Neural crest cell (in vitro differentiated cells): ENCODE results near the gene CLIP3. TPM values are rescaled to one million over a fixed set of nuclear protein-coding genes. Genes with fewer than 3 reads are reported as not detected.

Experiments used
- DNase-seq: peaks from one replicate; pipeline ENCODE4 v3.0.0; 2021; ENCODE audit warnings: low read depth, mixed read lengths, low spot score
- H3K27ac Mint-ChIP-seq: one replicate; pipeline ENCODE4 v1.8.0; 2021; ENCODE audit warnings: mild to moderate bottlenecking, mixed read lengths; ENCODE audit not compliant: unreplicated experiment
- H3K27me3 Mint-ChIP-seq: 2 replicates; pipeline ENCODE4 v1.8.0; 2021; ENCODE audit warnings: low read depth, mild to moderate bottlenecking, mixed read lengths
- H3K36me3 Mint-ChIP-seq: 2 replicates; pipeline ENCODE4 v1.8.0; 2021; ENCODE audit warnings: low read depth, mild to moderate bottlenecking, mixed read lengths
- H3K4me1 Mint-ChIP-seq: 2 replicates; pipeline ENCODE4 v1.8.0; 2021; ENCODE audit warnings: mixed read lengths
- H3K4me3 Mint-ChIP-seq: one replicate; pipeline ENCODE4 v1.8.0; 2021; ENCODE audit warnings: mild to moderate bottlenecking, mixed read lengths
- H3K9me3 Mint-ChIP-seq: 2 replicates; pipeline ENCODE4 v1.8.0; 2021; ENCODE audit warnings: mixed read lengths
- CTCF ChIP-seq: fragments of 200-600 bp; sonication (generic); conservative IDR thresholded peaks from 2 replicates; pipeline ENCODE4 v1.5.0; 2021; ENCODE audit warnings: antibody characterized with exemption, mild to moderate bottlenecking
- total RNA-seq: library from RNA; stranded (reverse); gene quantifications from 2 replicates; pipeline ENCODE4 v1.2.1, GENCODE V29; 2021

Gene CLIP3
- total RNA-seq, 1 donor from 2014 or later: 33.1 TPM

DNA sequence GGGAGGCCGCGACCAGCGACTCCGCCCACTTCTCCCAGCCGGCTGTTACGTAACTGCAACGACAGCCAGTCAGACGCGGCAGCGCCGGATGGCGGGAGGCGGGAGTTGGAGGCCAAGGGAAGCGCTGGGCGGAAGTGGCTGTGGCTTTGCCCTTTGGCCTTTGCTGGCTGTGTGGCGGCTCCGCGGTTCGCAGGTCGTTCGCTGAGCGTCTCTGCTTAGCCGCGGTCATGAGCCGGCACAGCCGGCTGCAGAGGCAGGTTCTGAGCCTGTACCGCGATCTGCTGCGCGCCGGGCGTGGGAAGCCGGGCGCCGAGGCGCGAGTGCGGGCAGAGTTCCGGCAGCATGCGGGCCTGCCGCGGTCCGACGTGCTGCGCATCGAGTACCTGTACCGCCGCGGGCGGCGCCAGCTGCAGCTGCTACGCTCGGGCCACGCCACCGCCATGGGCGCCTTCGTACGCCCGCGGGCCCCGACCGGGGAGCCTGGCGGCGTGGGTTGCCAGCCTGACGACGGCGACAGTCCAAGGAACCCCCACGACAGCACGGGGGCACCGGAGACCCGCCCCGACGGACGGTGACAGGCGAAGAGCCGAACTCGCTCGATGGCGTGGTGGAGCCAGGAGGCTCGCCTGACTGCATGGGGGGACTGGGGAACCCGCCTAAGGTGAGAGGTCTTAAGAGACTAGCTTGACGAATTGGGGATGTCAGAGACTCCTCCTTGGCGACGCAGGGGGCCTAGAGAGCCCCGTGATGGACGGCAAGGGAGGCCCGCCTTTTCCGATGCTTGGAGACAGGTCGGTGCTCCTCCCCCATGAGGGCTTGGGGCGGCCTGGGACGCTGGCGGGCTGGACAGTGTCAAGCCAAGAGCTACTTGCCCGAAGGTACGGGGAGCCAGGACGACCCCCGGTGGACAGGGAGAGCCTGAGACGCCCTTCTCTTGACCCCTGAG is 37.4 kb downstream of the CLIP3 start, which contains the start of gene SDHAF1:
SDHAF1 (plus strand) TSS at position 141 of the 946 bp plus-strand sequence; CDS start at position 228, 87 bp downstream.
- H3K4me3 Mint-ChIP-seq: peak within 1 kb of the TSS; percentile 87
- H3K27ac Mint-ChIP-seq: peak within 1 kb of the TSS; percentile 67
- peaks cover 8% of the 10 kb centered on the region for H3K27me3 Mint-ChIP-seq
- peak; percentile 93 for DNase-seq
- no peak for TF ChIP-seq CTCF
- no peaks in the 10 kb centered on the region for H3K36me3 Mint-ChIP-seq
- peaks cover 18% of the 10 kb centered on the region for H3K4me1 Mint-ChIP-seq
- no peaks in the 10 kb centered on the region for H3K9me3 Mint-ChIP-seq

DNA sequence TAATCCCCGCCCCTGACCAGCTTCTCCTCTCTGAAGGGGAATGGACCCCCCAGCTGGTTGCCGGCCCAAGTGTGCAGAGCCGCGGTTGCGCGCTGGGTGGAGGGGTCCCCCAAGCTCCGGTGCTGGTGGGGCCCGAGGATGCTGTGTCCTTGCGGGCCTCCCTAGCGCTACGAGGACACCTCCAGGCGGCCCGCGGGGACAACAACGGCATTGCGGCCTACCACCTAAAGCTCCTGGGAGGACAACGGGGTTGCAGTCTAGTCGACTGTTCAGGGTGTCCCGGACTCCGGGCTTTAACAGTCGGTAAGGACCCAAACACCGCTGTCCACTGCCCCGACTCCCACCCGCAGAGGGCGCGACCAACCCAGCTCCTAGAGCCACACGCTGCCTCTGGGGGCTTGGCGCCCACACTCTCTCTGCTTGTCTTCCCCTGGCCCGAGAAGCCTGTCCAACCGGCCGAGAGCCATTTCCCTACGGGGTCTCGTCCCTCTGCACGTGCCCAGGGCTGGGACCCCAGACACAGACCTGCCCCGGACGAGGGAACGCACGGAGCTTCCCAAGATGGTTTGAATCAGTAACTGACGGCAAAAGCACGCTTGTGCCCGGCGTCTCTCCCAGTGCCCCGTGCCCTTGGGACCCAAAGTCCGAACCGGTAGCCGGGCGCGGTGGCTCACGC is 38.6 kb downstream of the CLIP3 start:
- Mint-ChIP-seq H3K36me3 (no peaks in the 10 kb centered on the region), H3K27ac (no peak overlapping the region), H3K4me3 (no peak overlapping the region), H3K4me1 (peaks cover 18% of the 10 kb centered on the region), H3K9me3 (no peaks in the 10 kb centered on the region), H3K27me3 (peaks cover 18% of the 10 kb centered on the region)
- no peak for TF ChIP-seq CTCF
- no peak for DNase-seq

DNA sequence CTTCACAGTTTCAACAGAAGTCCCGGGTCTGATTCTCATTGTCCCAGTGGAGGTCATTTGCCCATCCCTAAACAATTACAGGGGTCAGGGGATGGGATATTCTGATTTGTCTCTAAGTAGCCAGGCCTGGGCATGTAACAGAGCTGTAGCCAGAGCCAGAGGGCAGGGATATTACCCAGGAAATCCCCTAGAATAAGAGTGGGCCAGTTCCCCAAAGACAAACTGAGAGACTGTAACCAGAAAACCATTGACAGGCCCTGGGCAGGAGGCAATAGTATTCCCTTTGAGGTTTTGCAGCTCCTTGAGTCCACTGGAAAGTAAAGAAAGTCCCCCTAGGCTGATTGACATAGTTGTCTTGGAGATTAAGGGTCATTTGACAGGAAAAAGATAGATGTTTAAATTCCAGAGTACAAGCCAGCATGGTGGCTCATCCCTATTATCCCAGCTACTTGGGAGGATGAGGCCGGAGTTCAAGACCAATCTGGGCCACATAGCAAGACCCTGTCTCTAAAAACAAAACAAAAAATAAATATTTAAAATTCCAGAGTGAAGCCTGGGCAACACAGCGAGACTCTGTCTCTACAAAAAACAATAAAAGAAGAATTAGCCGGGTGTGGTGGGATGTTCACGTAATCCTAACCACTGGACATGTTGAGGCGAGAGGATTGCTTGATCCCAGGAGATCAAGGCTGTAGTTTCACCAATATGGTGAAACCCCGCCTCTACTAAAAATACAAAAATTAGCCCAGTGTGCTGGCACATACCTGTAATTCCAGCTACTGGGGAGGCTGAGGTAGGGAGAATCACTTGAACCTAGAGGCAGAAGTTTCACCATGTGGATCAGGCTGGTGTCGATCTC is 39.5 kb downstream of the CLIP3 start:
- no peak overlapping the region for H3K27ac Mint-ChIP-seq
- TF ChIP-seq CTCF: no peak
- H3K4me1 Mint-ChIP-seq: peaks cover 18% of the 10 kb centered on the region
- no peaks in the 10 kb centered on the region for H3K9me3 Mint-ChIP-seq
- no peaks in the 10 kb centered on the region for H3K36me3 Mint-ChIP-seq
- H3K4me3 Mint-ChIP-seq: peak overlapping the region; percentile 69
- H3K27me3 Mint-ChIP-seq: peaks cover 27% of the 10 kb centered on the region
- DNase-seq: no peak

- Mint-ChIP-seq H3K36me3 (no peaks in the 10 kb centered on the region), H3K27ac (no peak overlapping the region), H3K9me3 (no peaks in the 10 kb centered on the region), H3K4me3 (peak overlapping the region; percentile 66), H3K27me3 (peaks cover 38% of the 10 kb centered on the region), H3K4me1 (peaks cover 18% of the 10 kb centered on the region)
- no peak for DNase-seq
- no peak for TF ChIP-seq CTCF
These were observed 40.8 kb downstream of the CLIP3 start for GRCh38 chr19:35991731-35992450.
